Loucy (cell line): Measurements from ENCODE around the gene GNAT2.

Experiments
- CTCF ChIP-seq: fragments of 200-600 bp; sonication (generic); conservative IDR thresholded peaks from 2 replicates; pipeline ENCODE4 v1.5.1; 2014; ENCODE audit warnings: mild to moderate bottlenecking, antibody characterized with exemption, low read length
- EZH2phosphoT487 ChIP-seq: fragments of 200-600 bp; IDR thresholded peaks from 2 replicates; pipeline ENCODE4 v1.6.1; 2018; ENCODE audit warnings: antibody characterized with exemption, mild to moderate bottlenecking, moderate library complexity, borderline replicate concordance

- TF ChIP-seq CTCF (no peak), EZH2phosphoT487 (no peak)
Measured at GRCh38 chr1:109605381-109605780, 14.0 kb downstream of the GNAT2 start.
